ENCODE data around the gene THOC5.

Gene THOC5

DNA sequence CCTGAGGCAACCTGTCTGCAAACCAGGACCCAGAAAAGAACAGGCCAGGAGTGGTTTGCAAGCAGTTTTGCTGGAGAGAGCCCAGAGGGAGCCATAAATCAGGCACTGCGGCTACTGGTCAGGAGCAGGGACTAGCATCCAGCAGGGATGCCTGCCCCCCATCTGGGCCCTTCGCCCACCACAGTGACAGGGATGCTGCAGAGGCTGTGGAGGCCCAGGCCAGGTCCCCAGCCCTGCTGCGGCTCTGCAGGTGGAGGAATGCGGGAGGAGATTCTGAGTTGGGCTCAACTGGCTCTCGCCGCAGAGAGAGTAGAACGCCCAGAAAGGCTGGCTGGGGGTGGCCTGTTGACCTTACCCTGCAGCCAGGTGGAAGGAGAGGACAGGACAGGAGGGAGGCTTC is 89.9 kb downstream of the THOC5 start:
- Histone ChIP-seq H3K27ac (ENCODE audit: insufficient read depth, low read length, poor library complexity, severe bottlenecking) (no peak overlapping the region), H3K9me3 (ENCODE audit: control insufficient read depth, low read length) (no peaks in the 10 kb centered on the region), H3K4me3 (ENCODE audit: insufficient read depth, low read depth, low read length, poor library complexity, severe bottlenecking) (no peak overlapping the region), H3K36me3 (ENCODE audit: control insufficient read depth, insufficient read depth, low read length) (no peaks in the 10 kb centered on the region), H3K4me1 (ENCODE audit: control insufficient read depth, insufficient read depth, low read length, poor library complexity, severe bottlenecking) (no peaks in the 10 kb centered on the region), H3K27me3 (replicated peaks; ENCODE audit: control insufficient read depth, insufficient read depth, low read length, poor library complexity, severe bottlenecking) (no peaks in the 10 kb centered on the region)
- no peak for DNase-seq

DNA sequence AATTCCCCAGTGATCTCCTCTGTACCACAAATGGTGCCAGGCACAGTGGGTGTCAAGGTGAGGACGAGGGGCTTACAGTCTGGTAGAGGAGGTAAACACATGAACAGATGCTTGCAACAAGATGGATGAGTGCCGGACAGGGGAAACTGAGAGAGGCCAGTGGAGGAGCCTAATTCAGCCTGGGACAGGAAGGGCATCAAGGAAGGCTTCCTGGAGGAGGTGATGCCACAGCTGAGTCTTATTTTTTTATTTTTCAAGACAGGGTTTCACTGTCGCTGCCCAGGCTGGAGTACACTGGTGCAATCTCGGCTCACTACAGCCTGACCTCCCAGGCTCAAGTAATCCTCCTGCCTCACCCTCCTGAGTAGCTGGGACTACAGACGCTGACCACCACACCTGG is 92.3 kb downstream of the THOC5 start:
- no peak overlapping the region for H3K27ac ChIP-seq (ENCODE audit: insufficient read depth, low read length, poor library complexity, severe bottlenecking)
- H3K4me1 ChIP-seq (ENCODE audit: control insufficient read depth, insufficient read depth, low read length, poor library complexity, severe bottlenecking) = no peaks in the 10 kb centered on the region
- H3K27me3 ChIP-seq (replicated peaks; ENCODE audit: control insufficient read depth, insufficient read depth, low read length, poor library complexity, severe bottlenecking) = no peaks in the 10 kb centered on the region
- no peaks in the 10 kb centered on the region for H3K9me3 ChIP-seq (ENCODE audit: control insufficient read depth, low read length)
- DNase-seq = no peak
- H3K4me3 ChIP-seq (ENCODE audit: insufficient read depth, low read depth, low read length, poor library complexity, severe bottlenecking) = no peak overlapping the region
- no peaks in the 10 kb centered on the region for H3K36me3 ChIP-seq (ENCODE audit: control insufficient read depth, insufficient read depth, low read length)

DNA sequence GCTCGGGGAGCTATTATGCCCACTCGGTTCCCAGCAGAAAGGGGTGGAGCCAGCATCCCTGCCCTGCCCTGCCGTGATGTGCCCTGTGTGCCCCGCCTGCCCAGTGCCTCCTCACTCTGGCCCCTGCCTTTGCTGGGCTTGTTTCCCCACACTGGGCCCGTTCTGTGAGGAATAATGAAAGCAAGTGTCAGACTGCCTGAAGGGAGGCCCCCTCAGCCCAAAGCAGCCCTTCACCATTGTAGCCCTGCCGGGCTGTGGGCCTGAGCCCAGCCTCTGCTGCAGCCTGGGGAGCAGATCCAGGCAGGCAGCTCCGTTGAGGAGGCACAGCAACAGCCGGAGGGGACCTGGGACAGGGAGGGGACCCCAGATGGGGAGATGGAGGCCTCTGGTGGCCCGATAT is 93.8 kb downstream of the THOC5 start:
- H3K4me3 ChIP-seq (ENCODE audit: insufficient read depth, low read depth, low read length, poor library complexity, severe bottlenecking) = no peak overlapping the region
- DNase-seq = no peak
- no peaks in the 10 kb centered on the region for H3K27me3 ChIP-seq (replicated peaks; ENCODE audit: control insufficient read depth, insufficient read depth, low read length, poor library complexity, severe bottlenecking)
- no peak overlapping the region for H3K27ac ChIP-seq (ENCODE audit: insufficient read depth, low read length, poor library complexity, severe bottlenecking)
- H3K4me1 ChIP-seq (ENCODE audit: control insufficient read depth, insufficient read depth, low read length, poor library complexity, severe bottlenecking) = no peaks in the 10 kb centered on the region
- H3K36me3 ChIP-seq (ENCODE audit: control insufficient read depth, insufficient read depth, low read length) = no peaks in the 10 kb centered on the region
- no peaks in the 10 kb centered on the region for H3K9me3 ChIP-seq (ENCODE audit: control insufficient read depth, low read length)

DNA sequence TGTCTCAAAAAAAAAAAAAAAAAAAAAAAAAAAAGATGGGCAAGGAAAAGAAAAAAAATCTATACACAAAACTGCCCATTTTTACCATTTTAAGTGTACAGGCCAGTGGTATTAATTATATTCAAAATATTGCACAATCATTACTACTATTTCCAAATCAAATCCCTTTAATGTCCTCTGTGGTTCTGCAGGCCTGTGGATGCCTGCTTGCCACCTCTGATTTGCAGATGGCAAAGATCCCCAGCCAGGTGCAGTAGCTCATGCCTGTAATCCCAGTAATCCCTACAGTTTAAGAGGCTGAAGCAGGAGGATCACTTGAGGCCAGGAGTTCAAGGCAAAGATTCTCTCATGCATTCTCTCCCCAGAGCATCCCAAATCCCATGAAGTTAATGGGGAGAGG is 95.0 kb downstream of the THOC5 start:
- no peak overlapping the region for H3K4me3 ChIP-seq (ENCODE audit: insufficient read depth, low read depth, low read length, poor library complexity, severe bottlenecking)
- no peak overlapping the region for H3K27ac ChIP-seq (ENCODE audit: insufficient read depth, low read length, poor library complexity, severe bottlenecking)
- no peaks in the 10 kb centered on the region for H3K36me3 ChIP-seq (ENCODE audit: control insufficient read depth, insufficient read depth, low read length)
- DNase-seq = no peak
- no peaks in the 10 kb centered on the region for H3K27me3 ChIP-seq (replicated peaks; ENCODE audit: control insufficient read depth, insufficient read depth, low read length, poor library complexity, severe bottlenecking)
- no peaks in the 10 kb centered on the region for H3K9me3 ChIP-seq (ENCODE audit: control insufficient read depth, low read length)
- H3K4me1 ChIP-seq (ENCODE audit: control insufficient read depth, insufficient read depth, low read length, poor library complexity, severe bottlenecking) = no peaks in the 10 kb centered on the region

DNA sequence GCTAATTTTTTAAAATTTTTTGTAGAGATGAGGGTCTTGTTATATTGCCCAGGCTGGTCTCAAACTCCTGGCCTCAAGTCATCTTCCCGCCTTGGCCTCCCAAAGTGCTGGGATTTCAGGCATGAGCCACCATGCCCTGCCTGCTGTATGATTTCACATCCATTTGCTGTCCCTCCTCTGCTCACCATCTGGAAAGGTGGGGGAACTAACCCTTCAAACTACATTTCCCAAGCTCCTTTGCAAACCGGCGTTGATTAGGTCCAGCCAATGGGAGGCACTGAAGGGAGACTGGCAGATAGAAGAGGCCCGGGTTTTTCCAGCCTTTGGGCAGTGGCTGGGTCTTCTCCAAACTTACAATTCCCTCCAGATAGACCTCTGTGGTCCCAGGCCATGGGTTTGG is 95.8 kb downstream of the THOC5 start:
- no peaks in the 10 kb centered on the region for H3K9me3 ChIP-seq (ENCODE audit: control insufficient read depth, low read length)
- no peaks in the 10 kb centered on the region for H3K27me3 ChIP-seq (replicated peaks; ENCODE audit: control insufficient read depth, insufficient read depth, low read length, poor library complexity, severe bottlenecking)
- H3K4me3 ChIP-seq (ENCODE audit: insufficient read depth, low read depth, low read length, poor library complexity, severe bottlenecking) = no peak overlapping the region
- no peak for DNase-seq
- no peak overlapping the region for H3K27ac ChIP-seq (ENCODE audit: insufficient read depth, low read length, poor library complexity, severe bottlenecking)
- H3K4me1 ChIP-seq (ENCODE audit: control insufficient read depth, insufficient read depth, low read length, poor library complexity, severe bottlenecking) = no peaks in the 10 kb centered on the region
- H3K36me3 ChIP-seq (ENCODE audit: control insufficient read depth, insufficient read depth, low read length) = no peaks in the 10 kb centered on the region

DNA sequence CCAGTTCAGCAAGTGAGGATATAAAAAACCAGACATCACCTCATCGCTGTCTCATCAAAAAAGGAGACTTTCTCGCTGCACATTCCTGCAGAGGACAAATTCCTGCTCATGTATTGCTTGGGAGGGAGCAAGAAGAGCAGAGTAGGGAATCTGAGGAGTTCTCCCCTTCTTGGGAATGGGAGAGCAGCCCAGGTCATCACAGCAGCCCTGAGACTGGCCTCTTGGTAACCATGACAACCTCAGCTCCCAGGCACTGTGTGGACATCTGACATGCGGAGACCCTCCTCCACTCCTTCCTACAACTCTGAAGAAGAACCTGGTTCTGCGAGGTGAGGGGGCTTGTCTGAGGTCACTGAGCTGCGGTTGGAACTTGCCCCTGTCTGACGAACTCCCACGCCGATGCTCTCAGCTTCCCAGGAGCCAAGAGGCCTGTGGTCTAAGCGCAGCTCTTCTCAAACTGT is 97.3 kb downstream of the THOC5 start:
- Histone ChIP-seq H3K4me3 (ENCODE audit: insufficient read depth, low read depth, low read length, poor library complexity, severe bottlenecking) (no peak overlapping the region), H3K27ac (ENCODE audit: insufficient read depth, low read length, poor library complexity, severe bottlenecking) (no peak overlapping the region), H3K36me3 (ENCODE audit: control insufficient read depth, insufficient read depth, low read length) (no peaks in the 10 kb centered on the region), H3K27me3 (replicated peaks; ENCODE audit: control insufficient read depth, insufficient read depth, low read length, poor library complexity, severe bottlenecking) (no peaks in the 10 kb centered on the region), H3K9me3 (ENCODE audit: control insufficient read depth, low read length) (no peaks in the 10 kb centered on the region), H3K4me1 (ENCODE audit: control insufficient read depth, insufficient read depth, low read length, poor library complexity, severe bottlenecking) (no peaks in the 10 kb centered on the region)
- no peak for DNase-seq

All from effector memory CD4-positive, alpha-beta T cell (primary cell).